Lower leg skin (tissue), 3 donors: ENCODE data around the gene KTN1.

Experiments used
- POLR2A ChIP-seq, 2 donors: fragments of 450-650 bp; IDR thresholded peaks; one replicate each; pipeline ENCODE4 v1.6.1; 2016 to 2017; ENCODE audit warnings: antibody characterized with exemption in 2 of 2, mild to moderate bottlenecking in 1 of 2, moderate library complexity in 1 of 2
- TF ChIP-seq, protein P1 (sequence below), 3 donors: fragments of 450-650 bp; IDR thresholded peaks; one replicate each; pipeline ENCODE4 v1.5.1; 2016; ENCODE audit warnings: antibody characterized with exemption in 3 of 3, mild to moderate bottlenecking in 3 of 3, moderate library complexity in 2 of 3

- TF ChIP-seq, protein P1, sequence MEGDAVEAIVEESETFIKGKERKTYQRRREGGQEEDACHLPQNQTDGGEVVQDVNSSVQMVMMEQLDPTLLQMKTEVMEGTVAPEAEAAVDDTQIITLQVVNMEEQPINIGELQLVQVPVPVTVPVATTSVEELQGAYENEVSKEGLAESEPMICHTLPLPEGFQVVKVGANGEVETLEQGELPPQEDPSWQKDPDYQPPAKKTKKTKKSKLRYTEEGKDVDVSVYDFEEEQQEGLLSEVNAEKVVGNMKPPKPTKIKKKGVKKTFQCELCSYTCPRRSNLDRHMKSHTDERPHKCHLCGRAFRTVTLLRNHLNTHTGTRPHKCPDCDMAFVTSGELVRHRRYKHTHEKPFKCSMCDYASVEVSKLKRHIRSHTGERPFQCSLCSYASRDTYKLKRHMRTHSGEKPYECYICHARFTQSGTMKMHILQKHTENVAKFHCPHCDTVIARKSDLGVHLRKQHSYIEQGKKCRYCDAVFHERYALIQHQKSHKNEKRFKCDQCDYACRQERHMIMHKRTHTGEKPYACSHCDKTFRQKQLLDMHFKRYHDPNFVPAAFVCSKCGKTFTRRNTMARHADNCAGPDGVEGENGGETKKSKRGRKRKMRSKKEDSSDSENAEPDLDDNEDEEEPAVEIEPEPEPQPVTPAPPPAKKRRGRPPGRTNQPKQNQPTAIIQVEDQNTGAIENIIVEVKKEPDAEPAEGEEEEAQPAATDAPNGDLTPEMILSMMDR (IDR thresholded peaks at IDR 0.05) = no peak
- no peak for TF ChIP-seq POLR2A (IDR thresholded peaks at IDR 0.05)
These were observed 153.6 kb downstream of the KTN1 start for GRCh38 chr14:55733599-55733998.
